Activated T-helper 17 cell treated with anti-CD3 and anti-CD28 coated beads, Interleukin-2, amount 50 U/mL, for 72 hours (primary cell): Measurements from ENCODE around the gene MRPL27. TPM values are rescaled to one million over a fixed set of nuclear protein-coding genes. Genes with fewer than 3 reads are reported as not detected.

ENCODE experiments used
- ATAC-seq: fragments of 150-1000 bp; cut with Tn5 transposase; replicated peaks from 2 replicates; pipeline ENCODE4 v1.10.0; 2021; ENCODE audit warnings: mild to moderate bottlenecking, moderate library complexity
- H3K27ac Mint-ChIP-seq: one replicate; pipeline ENCODE4 v1.8.0; 2022; ENCODE audit warnings: mixed read lengths
- H3K27me3 Mint-ChIP-seq: one replicate; pipeline ENCODE4 v1.8.0; 2022; ENCODE audit warnings: mixed read lengths
- H3K36me3 Mint-ChIP-seq: one replicate; pipeline ENCODE4 v1.8.0; 2022; ENCODE audit warnings: low read depth, mild to moderate bottlenecking, mixed read lengths
- H3K4me1 Mint-ChIP-seq: one replicate; pipeline ENCODE4 v1.8.0; 2022; ENCODE audit warnings: mixed read lengths
- H3K4me3 Mint-ChIP-seq: one replicate; pipeline ENCODE4 v1.8.0; 2022; ENCODE audit warnings: mild to moderate bottlenecking, mixed read lengths
- H3K9me3 Mint-ChIP-seq: one replicate; pipeline ENCODE4 v1.8.0; 2022; ENCODE audit warnings: mixed read lengths
- total RNA-seq, 2 donors: library from RNA; stranded (reverse); gene quantifications; one replicate each; pipeline ENCODE4 v1.2.3, GENCODE V29; 2022

The MRPL27 gene
- total RNA-seq, 2 donors from 2014 or later = 63.3 to 109 TPM

- H3K36me3 Mint-ChIP-seq = no peaks in the 10 kb centered on the region
- H3K4me3 Mint-ChIP-seq = no peak overlapping the region
- peaks cover 14% of the 10 kb centered on the region for H3K4me1 Mint-ChIP-seq
- no peaks in the 10 kb centered on the region for H3K9me3 Mint-ChIP-seq
- peak overlapping the region; percentile 59 for H3K27ac Mint-ChIP-seq
- H3K27me3 Mint-ChIP-seq = peaks cover 9% of the 10 kb centered on the region
- peak; percentile 81 for ATAC-seq
These were observed 41.7 kb downstream of the MRPL27 start for GRCh38 chr17:50331085-50331791.

- Mint-ChIP-seq H3K4me1 (peaks cover 20% of the 10 kb centered on the region), H3K27me3 (peaks cover 9% of the 10 kb centered on the region), H3K36me3 (no peaks in the 10 kb centered on the region), H3K27ac (peak overlapping the region; percentile 59), H3K4me3 (no peak overlapping the region), H3K9me3 (no peaks in the 10 kb centered on the region)
- ATAC-seq = no peak
These were observed 42.7 kb downstream of the MRPL27 start for GRCh38 chr17:50330151-50330775.

- Mint-ChIP-seq H3K27ac (peak overlapping the region; percentile 86), H3K36me3 (no peaks in the 10 kb centered on the region), H3K27me3 (peaks cover 9% of the 10 kb centered on the region), H3K4me1 (peaks cover 20% of the 10 kb centered on the region), H3K4me3 (no peak overlapping the region), H3K9me3 (no peaks in the 10 kb centered on the region)
- ATAC-seq = no peak
These were observed 43.3 kb downstream of the MRPL27 start for GRCh38 chr17:50329716-50330115.

- H3K36me3 Mint-ChIP-seq = no peaks in the 10 kb centered on the region
- no peak for ATAC-seq
- peak overlapping the region; percentile 86 for H3K27ac Mint-ChIP-seq
- peaks cover 20% of the 10 kb centered on the region for H3K4me1 Mint-ChIP-seq
- H3K9me3 Mint-ChIP-seq = no peaks in the 10 kb centered on the region
- no peak overlapping the region for H3K4me3 Mint-ChIP-seq
- H3K27me3 Mint-ChIP-seq = peaks cover 9% of the 10 kb centered on the region
These were observed 44.3 kb downstream of the MRPL27 start for GRCh38 chr17:50328363-50329325.

GRCh38 chr17:50326831-50327364, 46.1 kb downstream of the MRPL27 start:
- H3K4me3 Mint-ChIP-seq = peak overlapping the region; percentile 29
- H3K27ac Mint-ChIP-seq = peak overlapping the region; percentile 77
- H3K4me1 Mint-ChIP-seq = peaks cover 20% of the 10 kb centered on the region
- no peaks in the 10 kb centered on the region for H3K9me3 Mint-ChIP-seq
- ATAC-seq = peak; percentile 69
- no peaks in the 10 kb centered on the region for H3K36me3 Mint-ChIP-seq
- peaks cover 5% of the 10 kb centered on the region for H3K27me3 Mint-ChIP-seq

- Mint-ChIP-seq H3K36me3 (no peaks in the 10 kb centered on the region), H3K9me3 (no peaks in the 10 kb centered on the region), H3K27ac (peak overlapping the region; percentile 77), H3K4me1 (peaks cover 20% of the 10 kb centered on the region), H3K27me3 (peaks cover 5% of the 10 kb centered on the region), H3K4me3 (peak overlapping the region; percentile 29)
- no peak for ATAC-seq
These were observed 47.1 kb downstream of the MRPL27 start for GRCh38 chr17:50325906-50326305.

- H3K27me3 Mint-ChIP-seq = no peaks in the 10 kb centered on the region
- peak overlapping the region; percentile 30 for H3K27ac Mint-ChIP-seq
- H3K4me1 Mint-ChIP-seq = peaks cover 15% of the 10 kb centered on the region
- H3K9me3 Mint-ChIP-seq = no peaks in the 10 kb centered on the region
- no peak overlapping the region for H3K4me3 Mint-ChIP-seq
- ATAC-seq = no peak
- no peaks in the 10 kb centered on the region for H3K36me3 Mint-ChIP-seq
These were observed 49.9 kb downstream of the MRPL27 start for GRCh38 chr17:50323060-50323459.

- Mint-ChIP-seq H3K4me1 (peaks cover 15% of the 10 kb centered on the region), H3K27me3 (no peaks in the 10 kb centered on the region), H3K4me3 (no peak overlapping the region), H3K27ac (no peak overlapping the region), H3K9me3 (no peaks in the 10 kb centered on the region), H3K36me3 (no peaks in the 10 kb centered on the region)
- ATAC-seq = no peak
These were observed 50.7 kb downstream of the MRPL27 start for GRCh38 chr17:50322271-50322670.

- H3K4me3 Mint-ChIP-seq = no peak overlapping the region
- H3K36me3 Mint-ChIP-seq = no peaks in the 10 kb centered on the region
- no peaks in the 10 kb centered on the region for H3K4me1 Mint-ChIP-seq
- no peak overlapping the region for H3K27ac Mint-ChIP-seq
- no peak for ATAC-seq
- H3K27me3 Mint-ChIP-seq = peaks cover 3% of the 10 kb centered on the region
- no peaks in the 10 kb centered on the region for H3K9me3 Mint-ChIP-seq
These were observed 53.5 kb downstream of the MRPL27 start for GRCh38 chr17:50319306-50320004.

GRCh38 chr17:50318501-50319285, 54.3 kb downstream of the MRPL27 start:
- Mint-ChIP-seq H3K27ac (no peak overlapping the region), H3K27me3 (peaks cover 9% of the 10 kb centered on the region), H3K36me3 (no peaks in the 10 kb centered on the region), H3K4me1 (no peaks in the 10 kb centered on the region), H3K4me3 (no peak overlapping the region), H3K9me3 (no peaks in the 10 kb centered on the region)
- ATAC-seq = no peak

Other genes starting within 250 kb of the MRPL27 start
- gene SAMD14, start 243.0 kb downstream of the MRPL27 start, total RNA-seq = 1 to 10 TPM in 1 of 2 donors, under 1 TPM in 1; 0.84 to 6.9 TPM
- gene PPP1R9B, start 222.5 kb downstream of the MRPL27 start, total RNA-seq = 10 to 100 TPM; 73.6 to 89.2 TPM
- gene SGCA, start 207.2 kb downstream of the MRPL27 start, total RNA-seq = not detected
- 1 to 10 TPM in 1 of 2 donors, under 1 TPM in 1; 0.37 to 1.9 TPM for gene COL1A1, start 171.6 kb downstream of the MRPL27 start, total RNA-seq
- gene TMEM92, start 98.7 kb downstream of the MRPL27 start, total RNA-seq = under 1 TPM in 1 of 2 donors, not detected in 1; 0.16 TPM
- 10 to 100 TPM; 38.5 to 95.1 TPM for gene XYLT2, start 27.1 kb downstream of the MRPL27 start, total RNA-seq
- gene EME1, start within 50 bp of the MRPL27 start, total RNA-seq = 10 to 100 TPM; 20.8 to 48.7 TPM
- 100 to 1,000 TPM in 1 of 2 donors, 10 to 100 TPM in 1; 37.1 to 101 TPM for gene LRRC59, start 24.3 kb upstream of the MRPL27 start, total RNA-seq
- gene ACSF2, start 53.0 kb upstream of the MRPL27 start, total RNA-seq = 10 to 100 TPM; 12.4 to 13.6 TPM
- gene CHAD, start 95.7 kb upstream of the MRPL27 start, total RNA-seq = not detected
- gene RSAD1, start 105.7 kb upstream of the MRPL27 start, total RNA-seq = 10 to 100 TPM; 21.3 to 29.5 TPM
- gene MYCBPAP, start 135.3 kb upstream of the MRPL27 start, total RNA-seq = 1 to 10 TPM; 2.1 to 3.2 TPM
- gene EPN3, start 159.6 kb upstream of the MRPL27 start, total RNA-seq = not detected
- gene SPATA20, start 174.0 kb upstream of the MRPL27 start, total RNA-seq = 10 to 100 TPM in 1 of 2 donors, 1 to 10 TPM in 1; 9.1 to 12.7 TPM
- gene CACNA1G, start 187.5 kb upstream of the MRPL27 start, total RNA-seq = under 1 TPM in 1 of 2 donors, not detected in 1; 0.11 TPM